Measurements from ENCODE around the gene SYNJ2. TPM values are rescaled to one million over a fixed set of nuclear protein-coding genes. Genes with fewer than 3 reads are reported as not detected.

SYNJ2 gene
- total RNA-seq, 2 experiments from 2014 or later: 34.6 to 38.0 TPM

GRCh38 chr6:158086504-158087223 is 105.0 kb downstream of the SYNJ2 start:
- Histone ChIP-seq H3K4me1 (ENCODE audit: insufficient read depth, low read length) (peaks cover 2% of the 10 kb centered on the region), H3K27ac (ENCODE audit: low read depth in 1 of 2, low read length in 2 of 2) (no peak overlapping the region), H3K9me3 (ENCODE audit: control insufficient read depth in 1 of 2, insufficient read depth in 1 of 2, low read length in 2 of 2) (no peaks in the 10 kb centered on the region), H3K36me3 (ENCODE audit: insufficient read depth, low read length) (peaks cover 78% of the 10 kb centered on the region), H3K4me3 (ENCODE audit: low read length) (no peak overlapping the region), H3K27me3 (ENCODE audit: control insufficient read depth in 1 of 2, insufficient read depth in 2 of 2, low read length in 2 of 2) (no peaks in the 10 kb centered on the region)
- CTCF ChIA-PET: no interaction called here
- Mint-ChIP-seq H3K27me3 (no peaks in the 10 kb centered on the region), H3K36me3 (ENCODE audit: low read depth) (peaks cover 91% of the 10 kb centered on the region), H3K27ac (peak overlapping the region; percentile 4), H3K9me3 (no peaks in the 10 kb centered on the region), H3K4me3 (no peak overlapping the region), H3K4me1 (ENCODE audit: low read depth) (no peaks in the 10 kb centered on the region)
- ATAC-seq (ENCODE audit: poor library complexity) (peak; percentile 46), DNase-seq (peak in 2 of 14 experiments; percentile 31 to 40)
- POLR2A ChIA-PET: interaction anchor here (0.5 kb wide), 1 partner anchor 645 kb away, joined by 3 read pairs; no protein-coding TSS in a partner anchor
- intact Hi-C loops (cut with DNase I, micrococcal nuclease): no loop called here
- TF ChIP-seq CTCF (IDR thresholded peaks at IDR 0.05): no peak

- Mint-ChIP-seq H3K9me3 (no peaks in the 10 kb centered on the region), H3K4me1 (ENCODE audit: low read depth) (no peaks in the 10 kb centered on the region), H3K36me3 (ENCODE audit: low read depth) (peaks cover 94% of the 10 kb centered on the region), H3K4me3 (no peak overlapping the region), H3K27ac (no peak overlapping the region), H3K27me3 (no peaks in the 10 kb centered on the region)
- peaks cover 2% of the 10 kb centered on the region for H3K4me1 ChIP-seq (ENCODE audit: insufficient read depth, low read length)
- peaks cover 81% of the 10 kb centered on the region for H3K36me3 ChIP-seq (ENCODE audit: insufficient read depth, low read length)
- ChIA-PET POLR2A (no interaction called here), CTCF (interaction anchor here (0.7 kb wide), 1 partner anchor 24 kb away, joined by 4 read pairs; no protein-coding TSS in a partner anchor)
- DNase-seq (no peak), ATAC-seq (ENCODE audit: poor library complexity) (no peak)
- no peak for TF ChIP-seq CTCF (IDR thresholded peaks at IDR 0.05)
- intact Hi-C loops (cut with DNase I, micrococcal nuclease): no loop called here
- H3K9me3 ChIP-seq (ENCODE audit: control insufficient read depth in 1 of 2, insufficient read depth in 1 of 2, low read length in 2 of 2): no peaks in the 10 kb centered on the region
- H3K27me3 ChIP-seq (ENCODE audit: control insufficient read depth in 1 of 2, insufficient read depth in 2 of 2, low read length in 2 of 2): no peaks in the 10 kb centered on the region
- no peak overlapping the region for H3K4me3 ChIP-seq (ENCODE audit: low read length)
- H3K27ac ChIP-seq (ENCODE audit: low read depth in 1 of 2, low read length in 2 of 2): no peak overlapping the region
Observed at GRCh38 chr6:158087224-158087867, 105.7 kb downstream of the SYNJ2 start.

GRCh38 chr6:158092806-158093205 is 111.1 kb downstream of the SYNJ2 start:
- Histone ChIP-seq H3K27ac (ENCODE audit: low read depth in 1 of 2, low read length in 2 of 2) (no peak overlapping the region), H3K4me3 (ENCODE audit: low read length) (no peak overlapping the region), H3K36me3 (ENCODE audit: insufficient read depth, low read length) (peaks cover 84% of the 10 kb centered on the region), H3K27me3 (ENCODE audit: control insufficient read depth in 1 of 2, insufficient read depth in 2 of 2, low read length in 2 of 2) (no peaks in the 10 kb centered on the region), H3K9me3 (ENCODE audit: control insufficient read depth in 1 of 2, insufficient read depth in 1 of 2, low read length in 2 of 2) (no peaks in the 10 kb centered on the region), H3K4me1 (ENCODE audit: insufficient read depth, low read length) (no peaks in the 10 kb centered on the region)
- H3K4me3 Mint-ChIP-seq: no peak overlapping the region
- H3K9me3 Mint-ChIP-seq: no peaks in the 10 kb centered on the region
- CTCF ChIA-PET: no interaction called here
- TF ChIP-seq CTCF (IDR thresholded peaks at IDR 0.05): no peak
- no peaks in the 10 kb centered on the region for H3K27me3 Mint-ChIP-seq
- DNase-seq (no peak), ATAC-seq (ENCODE audit: poor library complexity) (no peak)
- intact Hi-C loops (cut with DNase I, micrococcal nuclease): no loop called here
- no peaks in the 10 kb centered on the region for H3K4me1 Mint-ChIP-seq (ENCODE audit: low read depth)
- H3K27ac Mint-ChIP-seq: no peak overlapping the region
- POLR2A ChIA-PET: no interaction called here
- peaks cover 95% of the 10 kb centered on the region for H3K36me3 Mint-ChIP-seq (ENCODE audit: low read depth)

All from CD4-positive, alpha-beta T cell (primary cell).